Stimulated activated CD8-positive, alpha-beta memory T cell treated with anti-CD3 and anti-CD28 coated beads, Interleukin-7, amount 100 ng/mL, for 48 hours (primary cell): Measurements from ENCODE around the gene RABGGTB.
"Not testable (repeated sequence)": the region's sequence is repeated elsewhere in the genome, so short reads cannot be mapped to it uniquely, and the experiment has no call there.

ENCODE experiments used
- DNase-seq, 2 donors: peaks; one replicate each; pipeline ENCODE4 v3.0.0-alpha.2; 2020; ENCODE audit warnings: low read depth in 1 of 2; ENCODE audit errors: extremely low read depth in 1 of 2

The RABGGTB gene

DNA sequence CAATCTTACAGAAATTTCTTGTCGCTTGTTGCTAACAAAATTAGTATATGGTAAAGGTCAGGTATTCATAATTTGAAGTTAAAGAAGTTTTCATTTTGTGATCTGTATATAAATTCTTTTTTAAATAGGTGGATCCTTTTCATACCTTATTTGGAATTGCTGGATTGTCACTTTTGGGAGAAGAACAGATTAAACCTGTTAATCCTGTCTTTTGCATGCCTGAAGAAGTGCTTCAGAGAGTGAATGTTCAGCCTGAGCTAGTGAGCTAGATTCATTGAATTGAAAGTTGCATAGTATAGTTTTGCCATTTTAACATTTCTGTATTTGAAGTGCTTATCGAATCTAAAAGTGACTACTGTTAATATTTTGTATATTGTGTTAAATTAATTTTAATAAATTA lies 8.3 kb downstream of the RABGGTB start:
- no peak for DNase-seq

DNA sequence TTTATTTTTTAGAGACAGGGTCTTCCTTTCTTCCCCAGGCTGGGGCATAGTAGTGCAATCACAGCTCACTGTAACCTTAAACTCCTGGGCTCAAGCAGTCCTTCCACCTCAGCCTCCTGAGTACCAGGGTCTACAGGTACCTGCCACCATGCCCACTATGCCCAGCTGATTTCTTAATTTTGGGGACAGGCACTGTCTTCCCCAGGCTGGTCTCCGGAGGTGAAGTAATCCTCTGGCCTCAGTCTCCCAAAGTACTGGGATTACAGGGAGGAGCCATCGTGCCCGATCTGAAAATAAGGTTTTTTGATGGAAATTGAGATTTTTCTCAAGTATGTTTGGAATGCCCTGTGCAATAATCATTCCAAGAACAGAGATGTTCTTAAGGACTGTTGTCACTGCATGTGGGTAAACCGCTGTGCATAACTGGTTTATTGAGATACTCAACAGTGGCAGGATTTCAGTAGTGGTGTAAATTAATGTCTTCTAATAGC lies 9.7 kb downstream of the RABGGTB start:
- no peak for DNase-seq

GRCh38 chr1:75796376-75797272 lies 10.6 kb downstream of the RABGGTB start, which contains the start of gene MSH4:
MSH4 (plus strand) TSS chr1:75796882; CDS start chr1:75796986, 104 bp downstream.
- DNase-seq = no peak

GRCh38 chr1:75797273-75797588 lies 11.2 kb downstream of the RABGGTB start:
- no peak for DNase-seq

DNA sequence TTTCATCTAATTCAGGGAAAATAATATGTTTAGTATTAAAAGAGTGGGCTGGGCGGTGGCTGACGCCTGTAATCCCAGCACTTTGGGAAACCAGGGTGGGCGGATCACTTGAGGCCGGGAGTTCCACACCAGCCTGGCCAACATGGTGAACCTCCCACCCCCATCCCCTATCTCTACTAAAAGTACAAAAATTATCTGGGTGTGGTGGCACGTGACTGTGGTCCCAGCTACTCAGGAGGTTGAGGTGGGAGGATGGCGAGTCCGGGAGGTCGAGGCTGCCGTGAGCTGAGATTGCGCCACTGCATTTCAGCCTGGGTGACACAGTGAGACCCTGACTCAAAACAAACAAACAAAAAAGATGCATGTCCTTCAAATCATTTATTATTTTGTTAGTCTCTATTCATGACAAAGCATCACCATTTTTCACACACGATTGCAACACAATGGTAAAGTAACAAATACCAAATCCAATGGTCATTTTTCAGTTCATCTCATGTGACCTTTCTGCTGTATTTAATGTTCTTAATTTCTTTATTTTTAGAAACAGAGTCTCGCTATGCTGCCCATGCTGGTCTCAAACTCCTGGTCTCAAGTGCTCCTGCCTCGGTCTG lies 11.7 kb downstream of the RABGGTB start:
- DNase-seq = no peak

DNA sequence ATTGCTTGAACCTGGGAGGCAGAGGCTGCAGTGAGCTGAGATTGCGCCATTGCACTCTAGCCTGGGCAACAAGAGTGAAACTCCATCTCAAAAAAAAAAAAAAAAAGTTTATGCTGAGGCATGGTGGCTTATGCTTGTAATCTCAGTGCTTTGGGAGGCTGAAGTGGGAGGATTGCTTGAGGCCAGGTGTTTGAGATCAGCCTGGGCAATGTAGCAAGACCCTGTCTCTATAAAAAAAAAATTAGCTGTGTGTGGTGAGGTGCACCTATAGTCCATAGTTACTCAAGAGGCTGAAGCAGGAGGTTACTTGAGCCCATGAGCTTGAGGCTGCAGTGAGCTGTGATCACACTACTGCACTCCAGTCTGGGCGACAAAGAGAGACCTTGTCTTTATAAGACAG lies 15.4 kb downstream of the RABGGTB start:
- DNase-seq = not testable (repeated sequence)

DNA sequence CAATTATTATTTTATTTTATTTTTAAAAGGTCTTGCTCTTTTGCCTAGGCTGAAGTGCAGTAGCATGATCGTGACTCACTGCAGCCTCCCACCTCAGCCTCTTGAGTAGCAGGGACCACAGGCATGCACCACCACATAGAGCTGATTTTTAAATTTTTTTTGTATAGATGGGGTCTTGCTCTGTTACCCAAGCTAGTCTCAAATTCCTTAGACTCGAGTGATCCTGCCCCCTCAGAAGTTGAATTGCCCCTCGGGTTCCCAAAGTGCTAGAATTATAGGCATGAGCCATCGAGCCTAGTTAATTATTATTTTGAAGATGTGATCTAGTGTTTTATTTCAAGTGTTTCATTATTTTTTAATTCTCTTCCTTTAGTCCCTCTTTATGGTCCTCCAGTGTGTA lies 22.9 kb downstream of the RABGGTB start:
- DNase-seq = no peak

DNA sequence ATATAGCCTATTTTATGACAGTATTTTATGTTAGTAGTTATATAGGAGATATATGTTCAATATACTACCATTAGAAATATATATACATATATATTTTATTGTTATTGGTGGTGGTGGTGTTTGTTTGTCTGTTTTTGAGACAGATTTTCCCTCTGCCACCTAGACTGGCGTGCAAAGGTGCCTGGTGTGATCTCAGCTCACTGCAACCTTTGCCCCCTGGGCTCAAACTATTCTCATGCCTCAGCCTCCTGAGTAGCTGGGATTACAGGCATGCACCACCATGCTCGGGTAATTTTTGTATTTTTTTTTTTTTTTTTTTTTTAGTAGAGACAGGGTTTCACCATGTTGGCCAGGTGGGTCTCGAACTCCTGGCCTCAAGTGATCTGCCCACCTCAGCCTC lies 24.1 kb downstream of the RABGGTB start:
- DNase-seq = not testable (repeated sequence)

DNA sequence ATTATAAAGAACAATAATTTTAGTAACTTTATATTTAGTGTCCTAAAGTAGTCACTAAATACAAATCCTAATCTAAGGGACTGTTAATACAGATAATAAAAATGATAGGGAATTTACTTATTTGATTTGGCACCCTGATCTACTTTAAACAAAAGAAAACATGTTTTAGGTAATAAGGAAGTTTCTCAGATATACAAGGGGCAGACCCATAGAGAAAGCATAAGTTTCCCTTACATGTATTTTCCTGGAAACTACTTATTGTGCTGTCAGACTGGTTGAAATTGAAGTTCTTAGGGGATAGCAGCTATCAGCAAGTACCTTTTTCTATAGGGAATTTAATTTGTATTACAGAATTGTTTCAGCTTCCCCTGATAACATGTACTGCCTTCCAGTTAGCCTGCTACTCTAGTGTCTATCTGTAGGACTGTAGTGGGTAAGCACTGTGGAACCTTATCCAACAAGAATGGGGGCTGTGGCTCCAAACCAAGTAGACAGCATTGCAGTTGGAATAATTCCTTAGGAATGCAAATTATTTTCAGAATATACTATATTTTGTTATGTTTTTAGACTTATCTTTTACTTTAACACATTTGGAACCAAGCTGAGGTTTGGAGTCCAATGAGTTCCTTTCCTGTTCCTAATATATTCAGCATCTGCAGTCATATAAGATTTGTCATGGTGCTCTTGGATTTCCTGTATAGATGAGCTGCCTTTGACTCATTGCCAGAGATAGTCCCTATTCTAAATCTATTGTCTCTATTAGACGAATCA lies 25.3 kb downstream of the RABGGTB start:
- DNase-seq = no peak

GRCh38 chr1:75812065-75812464 lies 26.0 kb downstream of the RABGGTB start:
- DNase-seq = no peak

DNA sequence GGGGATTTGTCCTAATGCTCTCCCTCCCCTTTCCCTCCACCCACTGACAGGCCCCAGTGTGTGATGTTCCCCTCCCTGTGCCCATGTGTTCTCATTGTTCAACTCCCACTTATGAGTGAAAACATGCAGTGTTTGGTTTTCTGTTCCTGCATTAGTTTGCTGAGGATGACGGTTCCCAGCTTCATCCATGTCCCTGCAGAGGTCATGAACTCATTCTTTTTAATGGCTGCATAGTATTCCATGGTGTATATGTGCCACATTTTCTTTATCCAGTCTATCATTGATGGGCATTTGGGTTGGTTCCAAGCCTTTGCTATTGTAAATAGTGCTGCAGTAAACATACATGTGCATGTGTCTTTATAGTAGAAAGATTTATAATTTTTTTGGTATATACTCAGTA lies 37.5 kb downstream of the RABGGTB start:
- DNase-seq = not testable (repeated sequence)

DNA sequence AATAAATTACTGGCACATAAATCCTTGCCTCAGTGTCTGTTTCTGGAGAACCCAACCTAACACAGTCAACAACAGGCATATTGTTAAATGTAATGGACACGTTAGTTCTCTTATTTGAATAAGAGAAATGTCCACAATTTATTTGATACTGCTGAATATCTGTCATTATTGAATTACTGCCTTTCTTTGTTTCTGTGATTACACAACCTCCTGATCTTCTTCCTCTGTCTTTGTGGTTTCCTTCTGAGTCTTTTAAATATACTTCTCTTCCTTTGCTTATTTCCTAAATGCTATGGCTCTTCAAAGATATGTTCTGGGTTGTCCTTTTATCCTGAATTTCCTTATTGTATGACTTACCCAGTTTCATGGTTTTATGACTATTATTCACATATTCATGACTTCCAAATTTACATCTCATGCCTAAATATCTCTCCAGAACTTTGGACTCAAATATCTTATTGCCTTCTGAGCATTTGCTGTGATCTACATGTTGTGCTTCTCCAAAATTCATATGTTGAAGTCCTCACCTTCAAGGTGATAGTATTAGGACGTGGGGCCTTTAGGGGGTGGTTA lies 50.6 kb downstream of the RABGGTB start:
- no peak for DNase-seq

DNA sequence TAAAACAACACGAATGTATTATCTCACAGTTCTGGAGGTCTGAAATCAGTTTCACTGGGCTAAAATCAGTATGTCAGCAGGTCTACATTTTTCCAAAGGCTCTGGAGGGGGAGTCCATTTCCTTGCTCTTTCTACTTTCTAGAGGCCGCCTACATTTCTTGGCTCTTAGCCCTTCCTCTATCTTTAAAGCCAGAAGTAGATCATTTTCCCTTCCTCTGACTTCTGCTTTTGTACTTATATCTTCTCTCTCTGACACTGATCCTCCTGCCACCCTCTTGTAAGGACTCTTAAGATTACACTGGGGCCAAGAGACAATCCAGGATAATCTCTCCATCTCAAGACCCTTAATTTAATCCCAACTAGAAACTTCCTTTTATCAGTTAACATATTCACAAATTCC lies 52.0 kb downstream of the RABGGTB start:
- no peak for DNase-seq

DNA sequence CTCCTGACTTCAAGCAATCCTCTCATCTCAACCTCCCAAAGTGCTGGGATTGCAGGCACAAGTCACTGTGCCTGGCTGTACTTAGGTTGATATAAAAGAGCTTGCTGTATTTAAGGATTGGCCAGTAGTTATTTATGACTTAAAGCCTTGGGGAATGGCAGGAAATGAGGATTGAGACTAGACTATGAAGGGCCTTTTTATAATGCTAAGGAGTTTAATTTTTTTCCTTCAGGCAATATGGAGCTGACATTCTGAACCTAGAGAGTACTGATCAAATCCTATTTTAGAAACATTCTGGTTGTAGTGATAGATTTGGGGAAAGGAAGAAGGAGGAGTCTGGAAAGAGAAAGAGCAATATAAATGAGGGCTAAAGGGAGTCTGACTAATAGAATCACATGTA lies 55.4 kb downstream of the RABGGTB start:
- no peak for DNase-seq
